Measurements from ENCODE around the gene PTPRZ1. TPM values are rescaled to one million over a fixed set of nuclear protein-coding genes. Genes with fewer than 3 reads are reported as not detected.

PTPRZ1 gene
- total RNA-seq, 1 donor from 2014 or later: 154 TPM

GRCh38 chr7:121936951-121937623 is 64.1 kb downstream of the PTPRZ1 start:
- Histone ChIP-seq H2AFZ (replicated peaks) (no peak overlapping the region), H3K27ac (peak overlapping the region; percentile 72), H3K4me1 (peaks cover 79% of the 10 kb centered on the region), H3K79me2 (ENCODE audit: low read depth) (peaks cover 53% of the 10 kb centered on the region), H3K27me3 (no peaks in the 10 kb centered on the region), H3K36me3 (peaks cover 6% of the 10 kb centered on the region), H4K20me1 (ENCODE audit: low read depth) (no peaks in the 10 kb centered on the region), H3K4me2 (peak overlapping the region; percentile 40), H3F3A (ENCODE audit: low read depth) (peaks cover 66% of the 10 kb centered on the region), H3K4me3 (no peak overlapping the region), H3K9me3 (ENCODE audit: low read depth) (no peaks in the 10 kb centered on the region), H3K9ac (no peak overlapping the region)
- Mint-ChIP-seq H3K4me3 (no peak overlapping the region), H3K36me3 (peaks cover 30% of the 10 kb centered on the region), H3K9me3 (no peaks in the 10 kb centered on the region), H3K4me1 (peaks cover 62% of the 10 kb centered on the region), H3K27me3 (ENCODE audit: insufficient read depth, low read depth) (peaks cover 4% of the 10 kb centered on the region), H3K27ac (peak overlapping the region; percentile 6)
- TF ChIP-seq EZH2 (IDR thresholded peaks at IDR 0.05): no peak
- TF ChIP-seq, protein P1, sequence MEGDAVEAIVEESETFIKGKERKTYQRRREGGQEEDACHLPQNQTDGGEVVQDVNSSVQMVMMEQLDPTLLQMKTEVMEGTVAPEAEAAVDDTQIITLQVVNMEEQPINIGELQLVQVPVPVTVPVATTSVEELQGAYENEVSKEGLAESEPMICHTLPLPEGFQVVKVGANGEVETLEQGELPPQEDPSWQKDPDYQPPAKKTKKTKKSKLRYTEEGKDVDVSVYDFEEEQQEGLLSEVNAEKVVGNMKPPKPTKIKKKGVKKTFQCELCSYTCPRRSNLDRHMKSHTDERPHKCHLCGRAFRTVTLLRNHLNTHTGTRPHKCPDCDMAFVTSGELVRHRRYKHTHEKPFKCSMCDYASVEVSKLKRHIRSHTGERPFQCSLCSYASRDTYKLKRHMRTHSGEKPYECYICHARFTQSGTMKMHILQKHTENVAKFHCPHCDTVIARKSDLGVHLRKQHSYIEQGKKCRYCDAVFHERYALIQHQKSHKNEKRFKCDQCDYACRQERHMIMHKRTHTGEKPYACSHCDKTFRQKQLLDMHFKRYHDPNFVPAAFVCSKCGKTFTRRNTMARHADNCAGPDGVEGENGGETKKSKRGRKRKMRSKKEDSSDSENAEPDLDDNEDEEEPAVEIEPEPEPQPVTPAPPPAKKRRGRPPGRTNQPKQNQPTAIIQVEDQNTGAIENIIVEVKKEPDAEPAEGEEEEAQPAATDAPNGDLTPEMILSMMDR (IDR thresholded peaks at IDR 0.05): no peak
- no peak for TF ChIP-seq EZH2phosphoT487 (IDR thresholded peaks at IDR 0.05)
- peak; percentile 14 for DNase-seq (ENCODE audit: low spot score)

- Histone ChIP-seq H2AFZ (replicated peaks) (no peak overlapping the region), H3K4me2 (peak overlapping the region; percentile 62), H3K9me3 (ENCODE audit: low read depth) (no peaks in the 10 kb centered on the region), H3K79me2 (ENCODE audit: low read depth) (peaks cover 51% of the 10 kb centered on the region), H3K4me3 (no peak overlapping the region), H4K20me1 (ENCODE audit: low read depth) (no peaks in the 10 kb centered on the region), H3K27ac (peak overlapping the region; percentile 75), H3K36me3 (peaks cover 4% of the 10 kb centered on the region), H3K4me1 (peaks cover 75% of the 10 kb centered on the region), H3F3A (ENCODE audit: low read depth) (peaks cover 66% of the 10 kb centered on the region), H3K9ac (no peak overlapping the region), H3K27me3 (no peaks in the 10 kb centered on the region)
- H3K36me3 Mint-ChIP-seq: peaks cover 32% of the 10 kb centered on the region
- H3K27me3 Mint-ChIP-seq (ENCODE audit: insufficient read depth, low read depth): peaks cover 4% of the 10 kb centered on the region
- peak overlapping the region; percentile 45 for H3K27ac Mint-ChIP-seq
- TF ChIP-seq EZH2phosphoT487 (IDR thresholded peaks at IDR 0.05) (no peak), EZH2 (IDR thresholded peaks at IDR 0.05) (no peak)
- TF ChIP-seq, protein P1 (IDR thresholded peaks at IDR 0.05): no peak
- no peak overlapping the region for H3K4me3 Mint-ChIP-seq
- H3K4me1 Mint-ChIP-seq: peaks cover 68% of the 10 kb centered on the region
- DNase-seq (ENCODE audit: low spot score): no peak
- no peaks in the 10 kb centered on the region for H3K9me3 Mint-ChIP-seq
These were observed 65.6 kb downstream of the PTPRZ1 start for GRCh38 chr7:121938429-121938996.

- H3K27ac Mint-ChIP-seq: peak overlapping the region; percentile 96
- H3K4me3 ChIP-seq: no peak overlapping the region
- peak overlapping the region; percentile 62 for H3K4me2 ChIP-seq
- H3K27ac ChIP-seq: peak overlapping the region; percentile 73
- no peaks in the 10 kb centered on the region for H3K27me3 ChIP-seq
- H3K4me1 ChIP-seq: peaks cover 68% of the 10 kb centered on the region
- H3K9ac ChIP-seq: no peak overlapping the region
- no peaks in the 10 kb centered on the region for H3K9me3 Mint-ChIP-seq
- H3K79me2 ChIP-seq (ENCODE audit: low read depth): peaks cover 55% of the 10 kb centered on the region
- H2AFZ ChIP-seq (replicated peaks): no peak overlapping the region
- peaks cover 4% of the 10 kb centered on the region for H3K27me3 Mint-ChIP-seq (ENCODE audit: insufficient read depth, low read depth)
- no peaks in the 10 kb centered on the region for H4K20me1 ChIP-seq (ENCODE audit: low read depth)
- no peak for DNase-seq (ENCODE audit: low spot score)
- peaks cover 2% of the 10 kb centered on the region for H3K36me3 ChIP-seq
- H3K4me3 Mint-ChIP-seq: no peak overlapping the region
- H3K4me1 Mint-ChIP-seq: peaks cover 62% of the 10 kb centered on the region
- peaks cover 28% of the 10 kb centered on the region for H3K36me3 Mint-ChIP-seq
- H3F3A ChIP-seq (ENCODE audit: low read depth): peaks cover 57% of the 10 kb centered on the region
- TF ChIP-seq EZH2 (IDR thresholded peaks at IDR 0.05) (no peak), EZH2phosphoT487 (IDR thresholded peaks at IDR 0.05) (no peak)
- TF ChIP-seq, protein P1 (IDR thresholded peaks at IDR 0.05): no peak
- H3K9me3 ChIP-seq (ENCODE audit: low read depth): no peaks in the 10 kb centered on the region
These were observed 68.0 kb downstream of the PTPRZ1 start for GRCh38 chr7:121940918-121941317.
